Neural cell (in vitro differentiated cells): ENCODE measurements around the gene SOX5. TPM values are rescaled to one million over a fixed set of nuclear protein-coding genes. Genes with fewer than 3 reads are reported as not detected.

ENCODE experiments used
- H2AFZ ChIP-seq: fragments of 200-600, 300-800 bp; sonication (generic), shearing (Covaris generic); 2 replicates; pipeline ENCODE4 v1.6.0; 2014; ENCODE audit warnings: low read depth, mild to moderate bottlenecking, antibody characterized with exemption, low read length, moderate library complexity
- H3F3A ChIP-seq: fragments of 200-600 bp; shearing (Covaris generic); 2 replicates; pipeline ENCODE4 v1.6.1; 2016; ENCODE audit warnings: mild to moderate bottlenecking, moderate library complexity, mixed read lengths, antibody characterized with exemption, low read length; ENCODE audit not compliant: insufficient read depth, poor library complexity, severe bottlenecking
- H3K27ac ChIP-seq: fragments of 200-600, 300-800 bp; sonication (generic), shearing (Covaris generic); 2 replicates; pipeline ENCODE4 v1.5.1; 2014; ENCODE audit warnings: mild to moderate bottlenecking, low read length, moderate library complexity
- H3K27me3 ChIP-seq: fragments of 300-800, 200-600 bp; sonication (generic), shearing (Covaris generic); 2 replicates; pipeline ENCODE4 v1.6.0; 2014; ENCODE audit warnings: mild to moderate bottlenecking, low read depth, low read length, moderate library complexity; ENCODE audit not compliant: insufficient read depth
- H3K36me3 ChIP-seq: fragments of 300-800, 200-600 bp; sonication (generic), shearing (Covaris generic); 2 replicates; pipeline ENCODE4 v1.5.1; 2014; ENCODE audit warnings: mild to moderate bottlenecking, antibody characterized with exemption, low read length, moderate library complexity; ENCODE audit not compliant: insufficient read depth
- H3K4me2 ChIP-seq: fragments of 300-800, 200-600 bp; sonication (generic), shearing (Covaris generic); 2 replicates; pipeline ENCODE4 v1.6.0; 2014; ENCODE audit warnings: mild to moderate bottlenecking, low read length
- H3K4me3 ChIP-seq: fragments of 300-800, 200-600 bp; sonication (generic), shearing (Covaris generic); 2 replicates; pipeline ENCODE4 v1.5.1; 2014; ENCODE audit warnings: mild to moderate bottlenecking, low read length, moderate library complexity
- H3K79me2 ChIP-seq: fragments of 200-600 bp; shearing (Covaris generic); replicated peaks from 2 replicates; pipeline ENCODE4 v1.6.0; 2014; ENCODE audit warnings: mild to moderate bottlenecking, low read length, moderate library complexity; ENCODE audit not compliant: insufficient read depth
- H3K9ac ChIP-seq: fragments of 300-800, 200-600 bp; sonication (generic), shearing (Covaris generic); 2 replicates; pipeline ENCODE4 v1.6.1; 2016; ENCODE audit warnings: mild to moderate bottlenecking, low read length, mixed read lengths
- H3K9me2 ChIP-seq: fragments of 200-600 bp; shearing (Covaris generic); 2 replicates; pipeline ENCODE4 v1.6.1; 2016; ENCODE audit warnings: mild to moderate bottlenecking, low read length, mixed read lengths; ENCODE audit not compliant: insufficient read depth
- H3K9me3 ChIP-seq: fragments of 200-600, 300-800 bp; sonication (generic), shearing (Covaris generic); 2 replicates; pipeline ENCODE4 v1.6.1; 2016; ENCODE audit warnings: mild to moderate bottlenecking, mixed run types, low read length, moderate library complexity, mixed read lengths
- H4K20me1 ChIP-seq: fragments of 200-600 bp; shearing (Covaris generic); 2 replicates; pipeline ENCODE4 v1.6.1; 2016; ENCODE audit warnings: mild to moderate bottlenecking, mixed run types; ENCODE audit not compliant: insufficient read depth
- EP300 ChIP-seq: fragments of 450-650 bp; conservative IDR thresholded peaks from 2 replicates; pipeline ENCODE4 v1.6.1; 2014; ENCODE audit warnings: antibody characterized with exemption, mild to moderate bottlenecking, moderate library complexity; ENCODE audit not compliant: poor library complexity, severe bottlenecking
- EZH2 ChIP-seq: fragments of 200-600, 300-800 bp; shearing (Covaris generic), sonication (generic); IDR thresholded peaks from 2 replicates; pipeline ENCODE4 v1.6.1; 2014; ENCODE audit warnings: antibody characterized with exemption, low read length, borderline replicate concordance, mild to moderate bottlenecking; ENCODE audit not compliant: insufficient read depth, poor library complexity, severe bottlenecking
- MXI1 ChIP-seq: fragments of 450-650 bp; conservative IDR thresholded peaks from 2 replicates; pipeline ENCODE4 v1.6.1; 2014; ENCODE audit warnings: antibody characterized with exemption, mild to moderate bottlenecking; ENCODE audit not compliant: poor library complexity, severe bottlenecking
- POLR2AphosphoS5 ChIP-seq: IDR thresholded peaks from 2 replicates; pipeline ENCODE4 v1.6.1; 2012
- RAD21 ChIP-seq: fragments of 450-650 bp; conservative IDR thresholded peaks from 2 replicates; pipeline ENCODE4 v1.6.1; 2014; ENCODE audit warnings: antibody characterized with exemption, mild to moderate bottlenecking, moderate library complexity
- SMC3 ChIP-seq: fragments of 450-650 bp; conservative IDR thresholded peaks from 2 replicates; pipeline ENCODE4 v1.6.1; 2014; ENCODE audit warnings: antibody characterized with exemption, mild to moderate bottlenecking, moderate library complexity; ENCODE audit not compliant: poor library complexity
- TAF1 ChIP-seq: IDR thresholded peaks from 2 replicates; pipeline ENCODE4 v1.6.1; 2012; ENCODE audit warnings: low read depth
- polyA plus RNA-seq: library from polyadenylated mRNA; depleted of rRNA; stranded (reverse); fragments of >200 nt; gene quantifications from 2 replicates; pipeline ENCODE4 v1.2.3, GENCODE V29; 2014
- TF ChIP-seq, protein P1 (sequence below): fragments of 450-650 bp; IDR thresholded peaks from 2 replicates; pipeline ENCODE4 v1.5.1; 2014; ENCODE audit warnings: antibody characterized with exemption, mild to moderate bottlenecking, moderate library complexity; ENCODE audit not compliant: poor library complexity, severe bottlenecking
- TF ChIP-seq, protein P2 (sequence below): IDR thresholded peaks from 2 replicates; pipeline ENCODE4 v1.6.1; 2012; ENCODE audit warnings: borderline replicate concordance

Gene SOX5
- polyA plus RNA-seq, 1 donor from 2014 or later = 1.8 TPM

DNA sequence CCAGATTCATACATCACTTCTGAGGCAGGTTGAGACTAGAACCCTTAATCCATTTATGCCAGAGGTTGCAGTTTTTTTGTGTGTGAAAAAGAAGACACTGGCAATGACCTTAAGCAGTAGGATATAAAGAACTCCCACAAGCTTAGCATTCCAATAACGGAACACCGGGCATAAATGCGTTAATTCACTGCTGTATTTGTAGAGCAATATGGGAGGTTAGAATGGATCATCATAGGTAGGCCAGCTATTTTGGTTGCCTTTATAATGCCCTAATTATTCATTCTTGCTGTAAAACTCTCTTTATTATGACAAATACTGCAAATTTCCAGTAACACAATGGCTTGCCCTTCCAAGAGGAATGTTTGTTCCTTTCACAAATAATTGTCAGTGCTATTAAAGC, 322.7 kb downstream of the SOX5 start:
- Histone ChIP-seq H4K20me1 (no peaks in the 10 kb centered on the region), H3K9me3 (no peaks in the 10 kb centered on the region), H3F3A (no peaks in the 10 kb centered on the region), H3K4me3 (no peak overlapping the region), H3K27ac (no peak overlapping the region), H3K36me3 (no peaks in the 10 kb centered on the region), H3K79me2 (no peaks in the 10 kb centered on the region), H3K4me2 (no peak overlapping the region), H3K27me3 (no peaks in the 10 kb centered on the region), H2AFZ (no peak overlapping the region), H3K9ac (no peak overlapping the region), H3K9me2 (no peaks in the 10 kb centered on the region)
- TF ChIP-seq MXI1 (no peak), EP300 (no peak)

DNA sequence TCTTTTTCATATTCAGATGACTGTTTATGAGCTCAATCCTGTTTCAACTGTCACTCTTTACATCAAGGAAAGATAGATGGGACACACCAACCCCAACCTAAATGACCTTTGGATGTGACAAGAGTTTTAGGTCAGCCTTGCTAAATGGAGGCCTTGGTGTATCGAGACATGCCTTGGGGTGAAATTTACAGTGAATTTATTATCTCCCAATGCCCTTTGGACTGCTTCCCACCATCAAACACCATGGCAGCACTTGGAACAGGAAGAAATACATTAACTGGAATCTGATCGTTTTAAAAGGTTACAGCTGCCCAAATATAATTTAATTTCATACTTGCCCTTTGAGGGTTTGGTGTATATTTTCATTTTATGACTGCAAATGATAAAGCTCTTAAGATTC, 327.6 kb downstream of the SOX5 start:
- Histone ChIP-seq H3K4me3 (no peak overlapping the region), H3F3A (no peaks in the 10 kb centered on the region), H2AFZ (no peak overlapping the region), H3K36me3 (no peaks in the 10 kb centered on the region), H3K27me3 (no peaks in the 10 kb centered on the region), H3K9me2 (no peaks in the 10 kb centered on the region), H3K79me2 (no peaks in the 10 kb centered on the region), H3K9me3 (no peaks in the 10 kb centered on the region), H3K4me2 (no peak overlapping the region), H4K20me1 (no peaks in the 10 kb centered on the region), H3K9ac (no peak overlapping the region), H3K27ac (no peak overlapping the region)
- no peak for TF ChIP-seq POLR2AphosphoS5

DNA sequence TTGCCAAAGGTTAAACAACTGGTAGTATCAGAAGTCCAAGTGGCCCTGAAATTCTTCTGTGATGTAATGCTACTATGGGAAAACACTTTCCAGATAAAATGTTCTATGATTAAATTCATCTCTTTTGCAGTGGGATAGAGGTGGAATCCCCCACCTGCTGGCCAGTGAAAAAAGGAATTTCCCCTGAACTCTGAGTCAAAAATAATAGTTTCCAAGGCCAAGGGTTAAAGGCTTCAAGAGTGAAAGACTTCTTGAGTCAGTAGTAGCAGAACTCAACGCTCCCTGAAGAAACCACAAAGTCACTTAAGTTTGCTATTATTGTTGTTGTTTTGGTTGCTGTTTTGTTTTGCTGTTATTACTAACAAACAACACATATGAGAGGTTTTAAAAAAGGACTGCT, 330.8 kb downstream of the SOX5 start:
- Histone ChIP-seq H3K27me3 (no peaks in the 10 kb centered on the region), H4K20me1 (no peaks in the 10 kb centered on the region), H3K9me3 (no peaks in the 10 kb centered on the region), H3K27ac (no peak overlapping the region), H3K9ac (no peak overlapping the region), H3K4me3 (no peak overlapping the region), H3K9me2 (no peaks in the 10 kb centered on the region), H3F3A (no peaks in the 10 kb centered on the region), H3K4me2 (no peak overlapping the region), H2AFZ (no peak overlapping the region), H3K79me2 (no peaks in the 10 kb centered on the region), H3K36me3 (no peaks in the 10 kb centered on the region)
- TF ChIP-seq, protein P1, sequence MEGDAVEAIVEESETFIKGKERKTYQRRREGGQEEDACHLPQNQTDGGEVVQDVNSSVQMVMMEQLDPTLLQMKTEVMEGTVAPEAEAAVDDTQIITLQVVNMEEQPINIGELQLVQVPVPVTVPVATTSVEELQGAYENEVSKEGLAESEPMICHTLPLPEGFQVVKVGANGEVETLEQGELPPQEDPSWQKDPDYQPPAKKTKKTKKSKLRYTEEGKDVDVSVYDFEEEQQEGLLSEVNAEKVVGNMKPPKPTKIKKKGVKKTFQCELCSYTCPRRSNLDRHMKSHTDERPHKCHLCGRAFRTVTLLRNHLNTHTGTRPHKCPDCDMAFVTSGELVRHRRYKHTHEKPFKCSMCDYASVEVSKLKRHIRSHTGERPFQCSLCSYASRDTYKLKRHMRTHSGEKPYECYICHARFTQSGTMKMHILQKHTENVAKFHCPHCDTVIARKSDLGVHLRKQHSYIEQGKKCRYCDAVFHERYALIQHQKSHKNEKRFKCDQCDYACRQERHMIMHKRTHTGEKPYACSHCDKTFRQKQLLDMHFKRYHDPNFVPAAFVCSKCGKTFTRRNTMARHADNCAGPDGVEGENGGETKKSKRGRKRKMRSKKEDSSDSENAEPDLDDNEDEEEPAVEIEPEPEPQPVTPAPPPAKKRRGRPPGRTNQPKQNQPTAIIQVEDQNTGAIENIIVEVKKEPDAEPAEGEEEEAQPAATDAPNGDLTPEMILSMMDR = no peak
- TF ChIP-seq POLR2AphosphoS5 (no peak), EP300 (no peak), EZH2 (no peak), MXI1 (no peak), SMC3 (no peak), RAD21 (no peak), TAF1 (no peak)
- TF ChIP-seq, protein P2, sequence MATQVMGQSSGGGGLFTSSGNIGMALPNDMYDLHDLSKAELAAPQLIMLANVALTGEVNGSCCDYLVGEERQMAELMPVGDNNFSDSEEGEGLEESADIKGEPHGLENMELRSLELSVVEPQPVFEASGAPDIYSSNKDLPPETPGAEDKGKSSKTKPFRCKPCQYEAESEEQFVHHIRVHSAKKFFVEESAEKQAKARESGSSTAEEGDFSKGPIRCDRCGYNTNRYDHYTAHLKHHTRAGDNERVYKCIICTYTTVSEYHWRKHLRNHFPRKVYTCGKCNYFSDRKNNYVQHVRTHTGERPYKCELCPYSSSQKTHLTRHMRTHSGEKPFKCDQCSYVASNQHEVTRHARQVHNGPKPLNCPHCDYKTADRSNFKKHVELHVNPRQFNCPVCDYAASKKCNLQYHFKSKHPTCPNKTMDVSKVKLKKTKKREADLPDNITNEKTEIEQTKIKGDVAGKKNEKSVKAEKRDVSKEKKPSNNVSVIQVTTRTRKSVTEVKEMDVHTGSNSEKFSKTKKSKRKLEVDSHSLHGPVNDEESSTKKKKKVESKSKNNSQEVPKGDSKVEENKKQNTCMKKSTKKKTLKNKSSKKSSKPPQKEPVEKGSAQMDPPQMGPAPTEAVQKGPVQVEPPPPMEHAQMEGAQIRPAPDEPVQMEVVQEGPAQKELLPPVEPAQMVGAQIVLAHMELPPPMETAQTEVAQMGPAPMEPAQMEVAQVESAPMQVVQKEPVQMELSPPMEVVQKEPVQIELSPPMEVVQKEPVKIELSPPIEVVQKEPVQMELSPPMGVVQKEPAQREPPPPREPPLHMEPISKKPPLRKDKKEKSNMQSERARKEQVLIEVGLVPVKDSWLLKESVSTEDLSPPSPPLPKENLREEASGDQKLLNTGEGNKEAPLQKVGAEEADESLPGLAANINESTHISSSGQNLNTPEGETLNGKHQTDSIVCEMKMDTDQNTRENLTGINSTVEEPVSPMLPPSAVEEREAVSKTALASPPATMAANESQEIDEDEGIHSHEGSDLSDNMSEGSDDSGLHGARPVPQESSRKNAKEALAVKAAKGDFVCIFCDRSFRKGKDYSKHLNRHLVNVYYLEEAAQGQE = no peak
